Transverse colon (tissue), 4 donors: ENCODE data around the gene MCOLN2.

Experiments
- CTCF ChIP-seq, 5 experiments: fragments of 200-600 bp in 3 of 5; fragments of 450-650 bp in 2 of 5; sonication (generic) in 3 of 5; IDR thresholded peaks; 1 replicate in 2 of 5; 2 replicates in 3 of 5; pipeline ENCODE4 v1.5.1; 2016 to 2017; ENCODE audit warnings: antibody characterized with exemption in 5 of 5, inconsistent platforms in 3 of 5, mild to moderate bottlenecking in 2 of 5, moderate library complexity in 1 of 5
- EP300 ChIP-seq: sonication (generic); formaldehyde crosslinking; IDR thresholded peaks from one replicate; pipeline ENCODE4 v1.6.1; 2017; ENCODE audit warnings: antibody characterized with exemption, low read depth
- POLR2A ChIP-seq: fragments of 450-650 bp; IDR thresholded peaks from one replicate; pipeline ENCODE4 v1.6.1; 2016; ENCODE audit warnings: antibody characterized with exemption, mild to moderate bottlenecking, moderate library complexity
- POLR2AphosphoS5 ChIP-seq, 3 donors: sonication (generic); formaldehyde crosslinking; IDR thresholded peaks; one replicate each; pipeline ENCODE4 v1.6.1; 2016; ENCODE audit warnings: antibody characterized with exemption in 3 of 3

DNA sequence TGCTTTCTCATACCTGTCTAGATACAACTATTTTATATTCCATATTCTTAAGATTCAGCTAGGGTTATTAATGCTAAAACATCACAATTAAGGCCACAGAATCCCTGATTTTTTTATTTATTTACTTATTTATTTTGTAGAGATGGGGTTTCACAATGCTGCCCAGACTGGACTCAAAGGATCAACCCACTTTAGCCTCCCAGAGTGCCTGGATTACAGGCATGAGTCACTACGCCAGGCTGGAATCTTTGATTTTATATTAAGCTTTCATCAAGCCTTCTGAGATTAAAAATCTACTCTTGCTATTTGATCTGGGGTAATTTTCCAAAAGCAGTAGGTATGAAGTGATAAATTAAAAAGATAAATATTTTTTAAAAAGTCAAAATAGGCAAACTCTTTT is 38.9 kb downstream of the MCOLN2 start:
- TF ChIP-seq CTCF (IDR thresholded peaks at IDR 0.05): no peak
- TF ChIP-seq POLR2A: no peak
- no peak for TF ChIP-seq POLR2AphosphoS5 (IDR thresholded peaks at IDR 0.05)
- no peak for TF ChIP-seq EP300
